Measurements from ENCODE around the gene CLEC20A. TPM values are rescaled to one million over a fixed set of nuclear protein-coding genes. Genes with fewer than 3 reads are reported as not detected.
A peak's percentile ranks its signal among the peaks of the same experiment; 100 is the strongest.

The CLEC20A gene
- total and polyA plus RNA-seq, 9 of the 15 experiments (the other 6 are each of a cell fraction or from before 2014, with no cell fraction given) = not detected

DNA sequence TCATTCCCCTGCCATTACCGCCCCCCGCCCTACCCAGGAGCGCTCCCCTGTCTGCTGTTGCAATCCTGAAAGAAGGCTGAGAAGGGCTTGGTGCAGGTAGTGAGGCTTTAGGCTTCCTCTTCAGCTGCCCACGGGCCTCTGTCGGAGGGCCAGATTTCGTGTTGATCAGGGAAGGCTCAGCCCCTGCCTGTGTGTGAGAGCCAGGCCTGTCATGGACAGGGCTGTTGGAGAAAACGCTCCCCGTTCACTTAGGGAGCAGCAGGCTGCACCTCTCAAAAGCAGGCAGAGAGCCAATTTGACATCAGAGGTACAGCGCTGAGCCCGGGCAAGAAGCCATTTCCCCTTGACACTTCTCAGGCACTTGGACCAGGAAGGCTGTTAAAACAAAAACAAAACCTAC lies 35.1 kb upstream of the CLEC20A start:
- CTCF ChIA-PET (ENCODE audit: low intra/inter-chr PET ratio) = interaction anchor here (0.5 to 2.2 kb wide), 6 partner anchors 221 to 1282 kb away, joined by 3 to 9 read pairs (median 3); no protein-coding TSS in a partner anchor
- BruUV-seq (replicated peaks) = no TSS peak
- H4K20me1 ChIP-seq (replicated peaks; ENCODE audit: control insufficient read depth, insufficient read depth, low read length) = 0 out of 2 replicates have a peak, but pooled peaks cover under 1% of the 10 kb centered on the region
- no peaks in the 10 kb centered on the region for H3K4me1 ChIP-seq (replicated peaks in 1 of 2; ENCODE audit: control insufficient read depth in 2 of 2, insufficient read depth in 2 of 2, low read length in 2 of 2)
- H3K27ac ChIP-seq (ENCODE audit: extremely low read depth, low read depth, low read length) = no peak overlapping the region
- no peak overlapping the region for H3K9ac ChIP-seq (ENCODE audit: insufficient read depth in 1 of 2, low read depth in 2 of 2, low read length in 2 of 2)
- POLR2A ChIA-PET = no interaction called here
- TF ChIP-seq SMAD1 (IDR thresholded peaks at IDR 0.05; ENCODE audit: low read depth, low read length, partially characterized antibody) (no peak), STAT5A (IDR thresholded peaks at IDR 0.05; ENCODE audit: borderline replicate concordance, low read length) (no peak), ZNF830 (CRISPR knock-in tag; IDR thresholded peaks at IDR 0.05) (no peak), GTF2E2 (tag; IDR thresholded peaks at IDR 0.05) (no peak), FOXA1 (IDR thresholded peaks at IDR 0.05; ENCODE audit: borderline replicate concordance) (no peak), SIN3A (IDR thresholded peaks at IDR 0.05; ENCODE audit: borderline replicate concordance in 2 of 2, control insufficient read depth in 1 of 2, low read depth in 2 of 2, low read length in 2 of 2) (no peak), ZMIZ1 (IDR thresholded peaks at IDR 0.05; ENCODE audit: low read depth in 2 of 2, low read length in 2 of 2) (no peak), ZBTB17 (CRISPR knock-in tag; IDR thresholded peaks at IDR 0.05) (no peak), ZNF134 (CRISPR knock-in tag; conservative IDR thresholded peaks at IDR 0.05) (no peak), NR1H2 (CRISPR knock-in tag; IDR thresholded peaks at IDR 0.05) (no peak), RAD21 (CRISPR knock-in tag; conservative IDR thresholded peaks at IDR 0.05 in 1 of 2, IDR thresholded peaks at IDR 0.05 in 1 of 2) (no peak), ZNF436 (CRISPR knock-in tag; IDR thresholded peaks at IDR 0.05) (no peak)
- H3K4me3 ChIP-seq = no peak overlapping the region
- 4% methylated on average over 10 of the region's 10 CpGs for WGBS (ENCODE audit: insufficient coverage, low coverage, missing lambda C conversion rate)
- no peaks in the 10 kb centered on the region for H3K9me1 ChIP-seq (ENCODE audit: control insufficient read depth, insufficient read depth, low read length)
- in situ Hi-C loops (cut with MboI) (loop anchor here (5.0 to 25.0 kb wide), 3 partner anchors 230 to 830 kb away; partner anchors contain the start of gene AXDND1), intact Hi-C loops (cut with micrococcal nuclease) (loop anchor here (2.0 kb wide), 2 partner anchors 221 to 471 kb away; no protein-coding TSS in a partner anchor)
- H3K36me3 ChIP-seq (ENCODE audit: control insufficient read depth, insufficient read depth, low read length) = no peaks in the 10 kb centered on the region
- H2AFZ ChIP-seq (ENCODE audit: low read depth, low read length) = 0 out of 2 replicates have a peak overlapping the region, but pooled peaks have one; percentile 15
- H3K79me2 ChIP-seq (ENCODE audit: control insufficient read depth, insufficient read depth, low read length) = no peaks in the 10 kb centered on the region
- DNase-seq (ENCODE audit: extremely low read depth in 1 of 4, low spot score in 3 of 4) = no peak
- FAIRE-seq = no peak
- no peaks in the 10 kb centered on the region for H3K9me3 ChIP-seq (replicated peaks; ENCODE audit: control insufficient read depth, insufficient read depth, low read depth, low read length)
- peaks cover under 1 to 33% of the 10 kb centered on the region in 2 experiments; a peak in 3 of 5 replicates for H3K27me3 ChIP-seq (ENCODE audit: control insufficient read depth in 2 of 2, insufficient read depth in 2 of 2, low read length in 2 of 2)
- ATAC-seq = peak; percentile 46
- H3K4me2 ChIP-seq (ENCODE audit: insufficient read depth, low read length) = no peak overlapping the region

All from K562 (cell line).